Measurements from ENCODE around the gene ANKFY1. TPM values are rescaled to one million over a fixed set of nuclear protein-coding genes. Genes with fewer than 3 reads are reported as not detected.
A peak's percentile ranks its signal among the peaks of the same experiment; 100 is the strongest.
"Not testable (repeated sequence)": the region's sequence is repeated elsewhere in the genome, so short reads cannot be mapped to it uniquely, and the experiment has no call there.

Gene ANKFY1
- polyA plus RNA-seq, 3 donors = 13.5 to 46.1 (median 21.7) TPM

DNA sequence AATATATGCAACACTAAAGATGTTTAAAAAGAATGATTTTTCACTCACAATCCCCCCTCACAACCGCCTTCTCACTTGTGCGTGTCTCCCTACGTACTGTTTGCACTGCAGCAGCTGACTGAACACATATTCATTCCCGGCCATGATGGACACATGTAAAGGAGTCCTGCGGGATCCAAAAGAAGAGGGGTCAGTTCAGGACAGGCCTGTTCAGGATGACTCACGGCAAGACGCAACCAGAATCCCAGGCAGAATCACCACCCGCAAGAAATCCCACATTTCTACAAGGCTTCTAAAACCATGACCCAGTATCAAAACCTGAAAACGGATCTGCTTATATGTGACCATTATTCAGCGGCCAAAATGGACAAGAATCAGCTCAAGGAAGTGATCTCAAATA, 68.5 kb downstream of the ANKFY1 start:
- no peaks in the 10 kb centered on the region for H3K79me2 ChIP-seq (ENCODE audit: insufficient read depth, low read length)
- H3K4me1 ChIP-seq (ENCODE audit: control insufficient read depth in 1 of 2, insufficient read depth in 2 of 2, low read length in 2 of 2) = no peaks in the 10 kb centered on the region
- no peak for DNase-seq
- H3K9me3 Mint-ChIP-seq = no peaks in the 10 kb centered on the region
- no peaks in the 10 kb centered on the region for H3K9me3 ChIP-seq (replicated peaks in 1 of 2; ENCODE audit: control insufficient read depth in 1 of 2, insufficient read depth in 1 of 2, low read length in 2 of 2)
- H3K36me3 Mint-ChIP-seq = peaks cover 61 to 78% of the 10 kb centered on the region in 2 donors
- H3K27me3 ChIP-seq (ENCODE audit: control insufficient read depth in 2 of 2, insufficient read depth in 2 of 2, low read length in 2 of 2) = no peaks in the 10 kb centered on the region
- H3K4me3 ChIP-seq (replicated peaks in 1 of 3; ENCODE audit: low read depth in 2 of 3, low read length in 3 of 3) = no peak overlapping the region
- no peak for TF ChIP-seq CTCF (IDR thresholded peaks at IDR 0.05)
- H3K4me3 Mint-ChIP-seq = no peak overlapping the region
- no peak overlapping the region for H3K4me2 ChIP-seq (replicated peaks; ENCODE audit: extremely low read depth, low read length, poor library complexity, severe bottlenecking)
- no peak overlapping the region for H3K27ac ChIP-seq (ENCODE audit: low read depth in 1 of 2, low read length in 2 of 2)
- H3K27me3 Mint-ChIP-seq (ENCODE audit: low read depth in 3 of 3) = peaks cover 0 to 5% (median 4%) of the 10 kb centered on the region in 3 donors
- H3K36me3 ChIP-seq (replicated peaks in 1 of 2; ENCODE audit: control insufficient read depth in 1 of 2, insufficient read depth in 2 of 2, low read length in 2 of 2) = peaks cover 66 to 79% of the 10 kb centered on the region in 2 donors
- no peak overlapping the region for H3K9ac ChIP-seq (ENCODE audit: insufficient read depth, low read length, poor library complexity, severe bottlenecking)
- intact Hi-C loops (cut with micrococcal nuclease) = no loop called here
- H4K20me1 ChIP-seq (ENCODE audit: insufficient read depth, low read length) = peaks cover 24% of the 10 kb centered on the region
- H3K4me1 Mint-ChIP-seq = no peaks in the 10 kb centered on the region
- H2AFZ ChIP-seq (ENCODE audit: insufficient read depth, low read depth, low read length, poor library complexity, severe bottlenecking) = no peak overlapping the region
- WGBS (ENCODE audit: insufficient coverage) = 98% methylated on average over 8 of the region's 10 CpGs
- H3K27ac Mint-ChIP-seq = no peak overlapping the region

DNA sequence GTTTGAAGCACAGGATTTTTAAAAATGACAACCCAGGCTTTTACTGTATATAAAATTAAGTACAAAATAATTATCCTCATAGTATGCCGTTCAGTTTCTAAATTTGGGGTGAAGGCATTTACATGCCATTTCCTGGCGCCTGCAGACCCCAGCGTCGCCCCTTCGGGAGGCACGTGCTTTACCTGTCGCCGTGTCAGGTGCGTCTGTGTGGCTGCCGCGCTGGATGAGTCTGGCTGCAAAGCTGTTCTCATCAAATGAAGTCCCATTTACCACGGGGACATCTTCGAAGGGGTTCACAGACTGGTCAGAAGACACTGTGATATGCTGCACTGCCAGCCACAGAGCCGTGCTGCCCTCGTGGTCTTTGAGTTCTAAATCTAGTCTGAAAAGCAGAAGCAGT, 69.0 kb downstream of the ANKFY1 start:
- Histone ChIP-seq H3K27ac (ENCODE audit: low read depth in 1 of 2, low read length in 2 of 2) (no peak overlapping the region), H3K79me2 (ENCODE audit: insufficient read depth, low read length) (no peaks in the 10 kb centered on the region), H3K4me2 (replicated peaks; ENCODE audit: extremely low read depth, low read length, poor library complexity, severe bottlenecking) (no peak overlapping the region), H3K9ac (ENCODE audit: insufficient read depth, low read length, poor library complexity, severe bottlenecking) (no peak overlapping the region), H3K4me3 (replicated peaks in 1 of 3; ENCODE audit: low read depth in 2 of 3, low read length in 3 of 3) (no peak overlapping the region), H4K20me1 (ENCODE audit: insufficient read depth, low read length) (peaks cover 21% of the 10 kb centered on the region), H3K27me3 (ENCODE audit: control insufficient read depth in 2 of 2, insufficient read depth in 2 of 2, low read length in 2 of 2) (no peaks in the 10 kb centered on the region), H2AFZ (ENCODE audit: insufficient read depth, low read depth, low read length, poor library complexity, severe bottlenecking) (no peak overlapping the region), H3K36me3 (replicated peaks in 1 of 2; ENCODE audit: control insufficient read depth in 1 of 2, insufficient read depth in 2 of 2, low read length in 2 of 2) (peaks cover 71 to 80% of the 10 kb centered on the region in 2 donors), H3K4me1 (ENCODE audit: control insufficient read depth in 1 of 2, insufficient read depth in 2 of 2, low read length in 2 of 2) (peaks cover 0 to under 1% of the 10 kb centered on the region in 2 donors), H3K9me3 (replicated peaks in 1 of 2; ENCODE audit: control insufficient read depth in 1 of 2, insufficient read depth in 1 of 2, low read length in 2 of 2) (no peaks in the 10 kb centered on the region)
- H3K36me3 Mint-ChIP-seq = peaks cover 64 to 78% of the 10 kb centered on the region in 2 donors
- TF ChIP-seq CTCF (IDR thresholded peaks at IDR 0.05) = no peak
- intact Hi-C loops (cut with micrococcal nuclease) = no loop called here
- no peak for DNase-seq
- H3K4me3 Mint-ChIP-seq = no peak overlapping the region
- WGBS (ENCODE audit: insufficient coverage) = 79% methylated on average over 14 of the region's 15 CpGs
- H3K4me1 Mint-ChIP-seq = peaks cover 2% of the 10 kb centered on the region
- no peaks in the 10 kb centered on the region for H3K9me3 Mint-ChIP-seq
- H3K27me3 Mint-ChIP-seq (ENCODE audit: low read depth in 3 of 3) = peaks cover 0 to 5% (median 0%) of the 10 kb centered on the region in 3 donors
- H3K27ac Mint-ChIP-seq = peak overlapping the region in 1 of 7 donors; percentile 26

DNA sequence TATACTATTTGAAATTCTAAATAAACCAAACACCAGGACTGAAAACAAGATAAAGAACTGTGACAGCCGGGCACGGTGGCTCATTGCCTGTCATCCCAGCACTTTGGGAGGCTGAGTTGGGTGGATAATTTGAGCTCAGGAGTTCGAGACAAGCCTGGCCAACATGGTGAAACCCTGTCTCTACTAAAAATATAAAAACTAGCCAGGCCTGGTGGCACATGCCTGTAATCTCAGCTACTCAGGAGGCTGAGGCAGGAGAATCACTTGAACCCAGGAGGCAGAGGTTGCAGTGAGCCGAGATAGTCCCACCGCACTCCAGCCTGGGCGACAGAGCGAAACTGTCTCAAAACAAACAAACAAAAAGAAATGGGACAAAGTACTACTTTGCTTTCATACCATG, 73.0 kb downstream of the ANKFY1 start:
- H3K36me3 Mint-ChIP-seq = peaks cover 75 to 85% of the 10 kb centered on the region in 2 donors
- peaks cover 75 to 83% of the 10 kb centered on the region in 2 donors for H3K36me3 ChIP-seq (replicated peaks in 1 of 2; ENCODE audit: control insufficient read depth in 1 of 2, insufficient read depth in 2 of 2, low read length in 2 of 2)
- not testable (repeated sequence) for H3K4me3 Mint-ChIP-seq

More for the DNA sequence above, 73.0 kb downstream of the ANKFY1 start:
- H3K9ac ChIP-seq (ENCODE audit: insufficient read depth, low read length, poor library complexity, severe bottlenecking); H3K27ac ChIP-seq (ENCODE audit: low read depth in 1 of 2, low read length in 2 of 2); H3K4me1 ChIP-seq (ENCODE audit: control insufficient read depth in 1 of 2, insufficient read depth in 2 of 2, low read length in 2 of 2); H2AFZ ChIP-seq (ENCODE audit: insufficient read depth, low read depth, low read length, poor library complexity, severe bottlenecking); H3K27me3 Mint-ChIP-seq (ENCODE audit: low read depth in 3 of 3); H3K27me3 ChIP-seq (ENCODE audit: control insufficient read depth in 2 of 2, insufficient read depth in 2 of 2, low read length in 2 of 2); DNase-seq; H3K27ac Mint-ChIP-seq; H3K79me2 ChIP-seq (ENCODE audit: insufficient read depth, low read length); H3K9me3 ChIP-seq (replicated peaks in 1 of 2; ENCODE audit: control insufficient read depth in 1 of 2, insufficient read depth in 1 of 2, low read length in 2 of 2); intact Hi-C loops (cut with micrococcal nuclease); H3K4me2 ChIP-seq (replicated peaks; ENCODE audit: extremely low read depth, low read length, poor library complexity, severe bottlenecking); H3K4me3 ChIP-seq (replicated peaks in 1 of 3; ENCODE audit: low read depth in 2 of 3, low read length in 3 of 3); H3K9me3 Mint-ChIP-seq: not testable (repeated sequence)
- H4K20me1 ChIP-seq (ENCODE audit: insufficient read depth, low read length) = peaks cover 14% of the 10 kb centered on the region
- peaks cover 12% of the 10 kb centered on the region for H3K4me1 Mint-ChIP-seq
- 100% methylated on average over 4 of the region's 7 CpGs for WGBS (ENCODE audit: insufficient coverage)
